ENCODE measurements around the gene TSPAN9.

DNA sequence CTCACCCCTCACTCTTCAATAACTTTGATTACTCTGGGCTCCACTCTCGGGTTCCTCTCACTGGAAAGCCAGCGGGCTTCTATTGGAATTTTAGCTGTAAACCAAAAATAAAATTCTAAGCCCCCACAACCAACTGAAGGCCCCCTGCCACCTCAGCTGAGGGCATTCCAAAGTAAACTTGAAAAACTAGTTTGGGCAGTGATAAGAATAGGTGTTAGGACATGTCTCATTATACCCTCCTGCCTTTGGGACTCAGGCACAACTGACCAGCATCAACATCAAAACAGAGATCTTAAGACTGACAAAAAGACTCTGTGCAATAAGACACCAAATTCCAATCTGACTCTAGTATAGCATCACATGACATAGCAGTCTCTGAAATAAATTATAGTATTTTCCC lies 11.9 kb upstream of the TSPAN9 start:
- TF ChIP-seq, protein P1, sequence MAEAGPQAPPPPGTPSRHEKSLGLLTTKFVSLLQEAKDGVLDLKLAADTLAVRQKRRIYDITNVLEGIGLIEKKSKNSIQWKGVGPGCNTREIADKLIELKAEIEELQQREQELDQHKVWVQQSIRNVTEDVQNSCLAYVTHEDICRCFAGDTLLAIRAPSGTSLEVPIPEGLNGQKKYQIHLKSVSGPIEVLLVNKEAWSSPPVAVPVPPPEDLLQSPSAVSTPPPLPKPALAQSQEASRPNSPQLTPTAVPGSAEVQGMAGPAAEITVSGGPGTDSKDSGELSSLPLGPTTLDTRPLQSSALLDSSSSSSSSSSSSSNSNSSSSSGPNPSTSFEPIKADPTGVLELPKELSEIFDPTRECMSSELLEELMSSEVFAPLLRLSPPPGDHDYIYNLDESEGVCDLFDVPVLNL (IDR thresholded peaks at IDR 0.05; ENCODE audit: low read depth, low read length) = no peak
- TF ChIP-seq CHD2 (IDR thresholded peaks at IDR 0.05; ENCODE audit: borderline replicate concordance, low read depth, low read length) (no peak), NRF1 (conservative IDR thresholded peaks at IDR 0.05; ENCODE audit: low read depth, low read length) (no peak), TBL1XR1 (IDR thresholded peaks at IDR 0.05; ENCODE audit: low read depth, low read length) (no peak), CBX5 (IDR thresholded peaks at IDR 0.05; ENCODE audit: low read depth) (no peak), POLR2A (IDR thresholded peaks at IDR 0.05; ENCODE audit: low read depth, low read length) (no peak)
- TF ChIP-seq, protein P2, sequence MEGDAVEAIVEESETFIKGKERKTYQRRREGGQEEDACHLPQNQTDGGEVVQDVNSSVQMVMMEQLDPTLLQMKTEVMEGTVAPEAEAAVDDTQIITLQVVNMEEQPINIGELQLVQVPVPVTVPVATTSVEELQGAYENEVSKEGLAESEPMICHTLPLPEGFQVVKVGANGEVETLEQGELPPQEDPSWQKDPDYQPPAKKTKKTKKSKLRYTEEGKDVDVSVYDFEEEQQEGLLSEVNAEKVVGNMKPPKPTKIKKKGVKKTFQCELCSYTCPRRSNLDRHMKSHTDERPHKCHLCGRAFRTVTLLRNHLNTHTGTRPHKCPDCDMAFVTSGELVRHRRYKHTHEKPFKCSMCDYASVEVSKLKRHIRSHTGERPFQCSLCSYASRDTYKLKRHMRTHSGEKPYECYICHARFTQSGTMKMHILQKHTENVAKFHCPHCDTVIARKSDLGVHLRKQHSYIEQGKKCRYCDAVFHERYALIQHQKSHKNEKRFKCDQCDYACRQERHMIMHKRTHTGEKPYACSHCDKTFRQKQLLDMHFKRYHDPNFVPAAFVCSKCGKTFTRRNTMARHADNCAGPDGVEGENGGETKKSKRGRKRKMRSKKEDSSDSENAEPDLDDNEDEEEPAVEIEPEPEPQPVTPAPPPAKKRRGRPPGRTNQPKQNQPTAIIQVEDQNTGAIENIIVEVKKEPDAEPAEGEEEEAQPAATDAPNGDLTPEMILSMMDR (IDR thresholded peaks at IDR 0.05 in 2 of 3, conservative IDR thresholded peaks at IDR 0.05 in 1 of 3; ENCODE audit: control insufficient read depth in 2 of 3, extremely low read depth in 1 of 3, insufficient read depth in 1 of 3, low read depth in 3 of 3, low read length in 3 of 3) = no peak
- TF ChIP-seq, protein P3, sequence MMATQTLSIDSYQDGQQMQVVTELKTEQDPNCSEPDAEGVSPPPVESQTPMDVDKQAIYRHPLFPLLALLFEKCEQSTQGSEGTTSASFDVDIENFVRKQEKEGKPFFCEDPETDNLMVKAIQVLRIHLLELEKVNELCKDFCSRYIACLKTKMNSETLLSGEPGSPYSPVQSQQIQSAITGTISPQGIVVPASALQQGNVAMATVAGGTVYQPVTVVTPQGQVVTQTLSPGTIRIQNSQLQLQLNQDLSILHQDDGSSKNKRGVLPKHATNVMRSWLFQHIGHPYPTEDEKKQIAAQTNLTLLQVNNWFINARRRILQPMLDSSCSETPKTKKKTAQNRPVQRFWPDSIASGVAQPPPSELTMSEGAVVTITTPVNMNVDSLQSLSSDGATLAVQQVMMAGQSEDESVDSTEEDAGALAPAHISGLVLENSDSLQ (IDR thresholded peaks at IDR 0.05) = no peak
